ENCODE data around the gene P2RX7. TPM values are rescaled to one million over a fixed set of nuclear protein-coding genes. Genes with fewer than 3 reads are reported as not detected.
A peak's percentile ranks its signal among the peaks of the same experiment; 100 is the strongest.

P2RX7 gene
- total RNA-seq, 3 donors from 2014 or later = 1.0 to 10.9 (median 1.4) TPM

GRCh38 chr12:121112496-121112895 lies 20.2 kb upstream of the P2RX7 start:
- intact Hi-C loops (cut with DNase I, micrococcal nuclease) = no loop called here
- DNase-seq (no peak), ATAC-seq (no peak)
- TF ChIP-seq CTCF (IDR thresholded peaks at IDR 0.05) = no peak
- H3K9me3 ChIP-seq = no peaks in the 10 kb centered on the region
- H3K4me3 ChIP-seq = no peak overlapping the region
- peaks cover 4% of the 10 kb centered on the region for H3K4me1 ChIP-seq (ENCODE audit: low read depth)
- no peaks in the 10 kb centered on the region for H3K36me3 ChIP-seq (ENCODE audit: low read depth)

- Histone ChIP-seq H3K4me1 (ENCODE audit: low read depth) (peaks cover 4% of the 10 kb centered on the region), H3K9me3 (no peaks in the 10 kb centered on the region), H3K36me3 (ENCODE audit: low read depth) (no peaks in the 10 kb centered on the region), H3K4me3 (no peak overlapping the region)
- no peak for TF ChIP-seq CTCF (IDR thresholded peaks at IDR 0.05)
- intact Hi-C loops (cut with DNase I, micrococcal nuclease) = no loop called here
- no peak for ATAC-seq
- no peak for DNase-seq
These were observed 19.6 kb upstream of the P2RX7 start for GRCh38 chr12:121113057-121113456.

- Histone ChIP-seq H3K36me3 (ENCODE audit: low read depth) (no peaks in the 10 kb centered on the region), H3K4me3 (no peak overlapping the region), H3K4me1 (ENCODE audit: low read depth) (peaks cover 4% of the 10 kb centered on the region), H3K9me3 (no peaks in the 10 kb centered on the region)
- ATAC-seq = peak; percentile 35
- intact Hi-C loops (cut with DNase I, micrococcal nuclease) = no loop called here
- DNase-seq = no peak
- no peak for TF ChIP-seq CTCF (IDR thresholded peaks at IDR 0.05)
These were observed 18.5 kb upstream of the P2RX7 start for GRCh38 chr12:121114019-121114639.

GRCh38 chr12:121114806-121115205 lies 17.9 kb upstream of the P2RX7 start:
- no peak for TF ChIP-seq CTCF (IDR thresholded peaks at IDR 0.05)
- Histone ChIP-seq H3K4me3 (no peak overlapping the region), H3K36me3 (ENCODE audit: low read depth) (no peaks in the 10 kb centered on the region), H3K4me1 (ENCODE audit: low read depth) (peaks cover 4% of the 10 kb centered on the region), H3K9me3 (no peaks in the 10 kb centered on the region)
- no peak for ATAC-seq
- DNase-seq = no peak
- intact Hi-C loops (cut with DNase I, micrococcal nuclease) = no loop called here

- Histone ChIP-seq H3K9me3 (no peaks in the 10 kb centered on the region), H3K4me3 (no peak overlapping the region), H3K4me1 (ENCODE audit: low read depth) (peaks cover 4% of the 10 kb centered on the region), H3K36me3 (ENCODE audit: low read depth) (no peaks in the 10 kb centered on the region)
- peak; percentile 90 for ATAC-seq
- intact Hi-C loops (cut with DNase I, micrococcal nuclease) = no loop called here
- peak in 1 of 3 donors; percentile 71 for DNase-seq
- no peak for TF ChIP-seq CTCF (IDR thresholded peaks at IDR 0.05)
These were observed 17.1 kb upstream of the P2RX7 start for GRCh38 chr12:121115530-121115929.
